Measurements from ENCODE around the gene SIGLEC11. TPM values are rescaled to one million over a fixed set of nuclear protein-coding genes. Genes with fewer than 3 reads are reported as not detected.

The SIGLEC11 gene
- total RNA-seq, 2 donors from 2014 or later = 0.32 to 0.45 TPM

DNA sequence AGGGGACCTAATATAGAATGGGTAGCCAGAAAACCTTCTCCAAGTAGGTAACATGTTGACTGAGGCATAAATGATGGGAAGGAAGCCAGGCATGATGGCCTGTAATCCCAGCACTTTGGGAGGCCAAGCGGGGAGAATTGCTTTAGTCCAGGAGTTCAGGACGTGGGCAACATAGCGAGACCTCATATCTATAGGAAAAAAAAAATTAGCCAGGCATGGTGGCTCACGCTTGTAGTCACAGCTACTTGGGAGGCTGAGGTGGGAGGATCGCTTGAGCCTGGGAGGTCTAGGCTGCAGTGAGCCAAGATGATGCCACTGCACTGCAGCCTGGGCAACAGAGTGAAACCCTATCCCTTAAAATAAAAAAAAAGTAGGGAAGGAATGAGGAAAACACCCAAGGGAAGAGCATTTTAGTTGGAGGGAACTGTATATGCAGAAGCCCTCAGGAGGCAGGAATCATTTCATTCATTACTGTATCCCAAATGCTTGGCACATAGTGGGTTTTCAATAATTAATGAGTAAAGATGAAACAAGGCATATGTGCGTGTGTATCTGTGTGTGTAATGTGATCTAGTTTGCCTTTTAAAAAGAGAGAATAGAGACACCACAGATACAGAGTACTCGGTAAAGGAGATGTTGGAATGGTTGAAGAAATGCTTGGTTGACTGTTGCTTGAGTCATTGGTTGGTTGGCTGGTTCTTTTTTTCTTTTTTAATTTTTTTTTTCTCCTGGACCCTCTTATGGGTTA is 29.5 kb downstream of the SIGLEC11 start:
- DNase-seq = no peak
- H3K27me3 ChIP-seq = no peaks in the 10 kb centered on the region
- H3K9ac ChIP-seq (ENCODE audit: low read depth in 2 of 2, low read length in 2 of 2) = no peak overlapping the region
- no peak overlapping the region for H3K27ac ChIP-seq
- H3K4me3 ChIP-seq = no peak overlapping the region
- TF ChIP-seq CTCF (IDR thresholded peaks at IDR 0.05) = no peak
- H3K4me1 ChIP-seq = peaks cover 7% of the 10 kb centered on the region
- no peaks in the 10 kb centered on the region for H3K36me3 ChIP-seq
- H3K9me3 ChIP-seq = no peaks in the 10 kb centered on the region
- intact Hi-C loops (cut with DNase I) = no loop called here

- Histone ChIP-seq H3K27ac (no peak overlapping the region), H3K4me3 (peak overlapping the region; percentile 99), H3K36me3 (no peaks in the 10 kb centered on the region), H3K9me3 (no peaks in the 10 kb centered on the region), H3K4me1 (peaks cover 7% of the 10 kb centered on the region), H3K9ac (ENCODE audit: low read depth in 2 of 2, low read length in 2 of 2) (no peak overlapping the region), H3K27me3 (no peaks in the 10 kb centered on the region)
- intact Hi-C loops (cut with DNase I) = no loop called here
- no peak for TF ChIP-seq CTCF (IDR thresholded peaks at IDR 0.05)
- DNase-seq = peak; percentile 36
Measured at GRCh38 chr19:49930483-49931011, 30.4 kb downstream of the SIGLEC11 start.

DNA sequence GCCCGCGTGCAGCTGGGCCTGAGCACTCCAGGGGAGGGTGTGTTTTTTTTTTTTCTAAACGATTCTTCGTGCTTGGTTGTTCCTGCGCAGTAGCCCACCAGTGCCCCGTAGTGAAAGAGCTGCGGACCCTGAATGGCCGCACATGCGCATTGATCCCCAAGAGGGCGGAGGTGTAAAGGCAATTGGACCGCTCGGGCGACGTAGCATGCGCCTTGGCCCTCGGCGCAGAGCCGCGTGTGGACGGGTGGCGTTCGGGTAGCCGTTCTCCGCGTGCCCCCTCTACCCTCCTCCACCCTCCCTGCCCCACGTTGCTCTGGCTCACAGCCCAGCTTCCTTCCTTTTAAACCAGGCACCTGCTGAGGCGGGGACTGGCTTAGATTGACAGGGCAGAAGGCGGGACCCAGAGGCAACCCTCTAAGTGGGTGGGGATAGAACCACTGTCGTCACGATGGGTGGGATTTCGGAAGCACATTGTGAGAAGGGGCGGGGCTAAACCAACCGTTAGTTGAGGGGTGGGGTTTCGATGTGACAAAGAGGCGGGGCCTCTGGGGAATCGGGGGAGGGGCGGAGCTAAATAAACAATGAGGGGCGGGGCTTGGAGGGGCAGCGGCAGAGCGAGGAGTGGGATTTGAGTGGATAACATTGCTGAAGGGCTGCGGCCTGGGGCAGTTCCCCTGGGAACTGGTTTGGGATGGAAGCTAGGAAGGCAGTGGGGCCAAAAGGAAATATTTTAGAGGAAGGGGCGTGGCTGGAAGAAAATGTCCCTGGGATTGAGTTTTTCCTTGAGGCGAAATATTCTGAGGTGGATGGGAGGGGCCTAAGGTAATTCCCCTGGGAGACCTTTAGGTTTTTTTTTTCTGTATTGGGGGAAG is 31.1 kb downstream of the SIGLEC11 start:
- peak; percentile 95 for DNase-seq
- TF ChIP-seq CTCF (IDR thresholded peaks at IDR 0.05) = no peak
- Histone ChIP-seq H3K27ac (peak overlapping the region; percentile 96), H3K9me3 (no peaks in the 10 kb centered on the region), H3K4me1 (peaks cover 7% of the 10 kb centered on the region), H3K4me3 (peak overlapping the region; percentile 99), H3K27me3 (no peaks in the 10 kb centered on the region), H3K9ac (ENCODE audit: low read depth in 2 of 2, low read length in 2 of 2) (peak overlapping the region; percentile 88 to 95), H3K36me3 (peaks cover 4% of the 10 kb centered on the region)
- intact Hi-C loops (cut with DNase I) = no loop called here

GRCh38 chr19:49929121-49929610 is 31.8 kb downstream of the SIGLEC11 start, which contains the start of the genes ATF5 and NUP62:
TSS of gene ATF5 (plus strand) at chr19:49929205. CDS start at chr19:49930851, 1,646 bp downstream.
TSS of gene NUP62 (minus strand) at chr19:49929504. CDS start at chr19:49909807, 19,697 bp downstream.
- Histone ChIP-seq H3K4me1 (peaks cover 7% of the 10 kb centered on the region), H3K36me3 (peaks cover 4% of the 10 kb centered on the region)
- TF ChIP-seq CTCF (IDR thresholded peaks at IDR 0.05) = no peak

More at GRCh38 chr19:49929121-49929610, 31.8 kb downstream of the SIGLEC11 start, which contains the start of the genes ATF5 and NUP62:
- Histone ChIP-seq H3K27me3 (no peaks in the 10 kb centered on the region), H3K27ac (peak within 1 kb of the TSS; percentile 96), H3K9me3 (no peaks in the 10 kb centered on the region), H3K9ac (ENCODE audit: low read depth in 2 of 2, low read length in 2 of 2) (peak within 1 kb of the TSS; percentile 88 to 95), H3K4me3 (peak within 1 kb of the TSS; percentile 99)
- intact Hi-C loops (cut with DNase I) = no loop called here
- peak; percentile 91 for DNase-seq
